BLaER1 treated with 17β-estradiol and CSF1 and Interleukin-3, amounts not matched to agents 10 nM and 100 nM (cell line): ENCODE results near the gene RAD23A.
A peak's percentile ranks its signal among the peaks of the same experiment; 100 is the strongest.

Experiments used
- H3K27ac ChIP-seq, 11 experiments: shearing (Covaris generic); formaldehyde crosslinking; 2 replicates each; pipeline ENCODE4 v1.8.1; 2022
- H3K27me3 ChIP-seq, 11 experiments: shearing (Covaris generic); formaldehyde crosslinking; 2 replicates each; pipeline ENCODE4 v1.8.1; 2022
- H3K36me3 ChIP-seq, 11 experiments: shearing (Covaris generic); formaldehyde crosslinking; 2 replicates each; pipeline ENCODE4 v1.8.1; 2022
- H3K4me1 ChIP-seq, 10 experiments: shearing (Covaris generic); formaldehyde crosslinking; 2 replicates each; pipeline ENCODE4 v1.8.1; 2022
- H3K4me2 ChIP-seq, 11 experiments: shearing (Covaris generic); formaldehyde crosslinking; 2 replicates each; pipeline ENCODE4 v1.8.1; 2022
- H3K4me3 ChIP-seq, 10 experiments: shearing (Covaris generic); formaldehyde crosslinking; 2 replicates each; pipeline ENCODE4 v1.8.1; 2022
- H3K9ac ChIP-seq, 11 experiments: shearing (Covaris generic); formaldehyde crosslinking; 2 replicates each; pipeline ENCODE4 v1.8.1; 2022
- H3K9me3 ChIP-seq, 11 experiments: shearing (Covaris generic); formaldehyde crosslinking; replicated peaks in 1 of 11; 2 replicates each; pipeline ENCODE4 v1.8.1; 2022
- H4K20me1 ChIP-seq, 11 experiments: shearing (Covaris generic); formaldehyde crosslinking; 2 replicates each; pipeline ENCODE4 v1.8.1; 2022
- Cebpa-rat ChIP-seq, 11 experiments: shearing (Covaris generic); IDR thresholded peaks; 2 replicates each; pipeline ENCODE4 v1.8.1; 2022

RAD23A gene

GRCh38 chr19:12936582-12936981 lies 9.1 kb upstream of the RAD23A start:
- TF ChIP-seq Cebpa-rat (IDR thresholded peaks at IDR 0.05), result no peak
- H3K4me3 ChIP-seq, result peak overlapping the region in 9 of 10 experiments; percentile 84 to 100 (median 98); a peak in 16 of 20 replicates
- H3K27ac ChIP-seq, result peak overlapping the region; percentile 82 to 99 (median 97); a peak in 21 of 22 replicates
- H3K9ac ChIP-seq, result peak overlapping the region; percentile 88 to 100 (median 98); a peak in 21 of 22 replicates
- peak overlapping the region; percentile 78 to 99 (median 92) for H3K4me2 ChIP-seq
- H4K20me1 ChIP-seq, result peaks cover 33 to 46% (median 42%) of the 10 kb centered on the region in 11 experiments
- peaks cover 55 to 66% (median 61%) of the 10 kb centered on the region in 10 experiments for H3K4me1 ChIP-seq
- H3K9me3 ChIP-seq, result no peaks in the 10 kb centered on the region
- H3K36me3 ChIP-seq, result peaks cover 26 to 36% (median 31%) of the 10 kb centered on the region in 11 experiments
- no peaks in the 10 kb centered on the region for H3K27me3 ChIP-seq

DNA sequence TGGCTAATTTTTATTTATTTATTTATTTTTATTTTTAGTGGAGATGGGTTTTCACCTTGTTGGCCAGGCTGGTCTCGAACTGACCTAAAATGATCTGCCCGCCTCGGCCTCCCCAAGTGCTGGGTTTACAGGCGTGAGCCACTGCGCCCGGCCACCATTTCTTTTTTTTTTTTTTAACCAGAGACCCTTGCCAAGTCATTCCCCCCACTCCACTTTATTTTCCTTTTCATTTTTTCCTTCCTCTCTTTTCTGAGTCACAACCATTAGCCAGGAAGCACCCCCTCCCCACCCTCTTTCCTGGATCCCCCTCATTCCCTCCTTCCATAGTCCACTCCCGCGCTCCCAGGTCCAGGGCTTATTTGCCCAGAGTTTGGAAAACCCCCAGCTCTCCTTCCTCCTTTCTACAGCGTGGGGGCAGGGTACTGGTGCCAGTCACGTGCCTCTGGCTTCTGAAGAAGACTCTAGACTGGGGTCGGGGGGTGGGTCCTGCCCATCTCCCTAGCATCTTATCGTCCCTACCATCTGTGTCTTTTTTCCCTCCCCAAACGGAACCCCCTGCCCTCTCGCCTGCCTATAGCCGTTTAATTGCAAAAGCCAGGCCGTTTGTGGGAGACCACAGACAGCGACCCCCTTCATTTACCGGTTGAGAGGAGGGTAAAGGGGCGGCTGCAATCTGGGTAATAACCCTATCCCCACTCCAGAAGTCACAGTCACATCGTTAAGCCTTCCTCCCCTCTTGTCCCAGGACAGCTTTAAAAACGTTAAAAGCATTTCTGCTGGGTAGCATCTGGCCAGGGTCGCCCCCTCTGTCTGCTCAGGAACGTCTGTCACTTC lies 8.4 kb upstream of the RAD23A start:
- Histone ChIP-seq H3K9ac (peak overlapping the region; percentile 88 to 100 (median 98)), H3K4me2 (peak overlapping the region; percentile 78 to 99 (median 92)), H3K36me3 (peaks cover 33 to 36% (median 34%) of the 10 kb centered on the region in 11 experiments), H3K27me3 (no peaks in the 10 kb centered on the region), H3K9me3 (no peaks in the 10 kb centered on the region), H3K4me3 (peak overlapping the region; percentile 84 to 100 (median 97)), H3K27ac (peak overlapping the region; percentile 82 to 99 (median 97)), H3K4me1 (peaks cover 55 to 65% (median 61%) of the 10 kb centered on the region in 10 experiments), H4K20me1 (peaks cover 38 to 46% (median 44%) of the 10 kb centered on the region in 11 experiments)
- TF ChIP-seq Cebpa-rat (IDR thresholded peaks at IDR 0.05), result peak in 2 of 11 experiments; percentile 25 to 51; a peak in 1 of 22 replicates

GRCh38 chr19:12937927-12938778 lies 7.5 kb upstream of the RAD23A start, which contains the start of gene CALR:
CALR (plus strand) TSS chr19:12938609; CDS start chr19:12938680, 71 bp downstream.
- H4K20me1 ChIP-seq, result peaks cover 44 to 47% (median 47%) of the 10 kb centered on the region in 11 experiments
- H3K4me1 ChIP-seq, result peaks cover 60 to 69% (median 65%) of the 10 kb centered on the region in 10 experiments
- H3K9me3 ChIP-seq, result no peaks in the 10 kb centered on the region
- peak within 1 kb of the TSS; percentile 84 to 100 (median 97) for H3K4me3 ChIP-seq
- TF ChIP-seq Cebpa-rat (IDR thresholded peaks at IDR 0.05), result no peak
- H3K27me3 ChIP-seq, result no peaks in the 10 kb centered on the region
- peaks cover 41 to 44% (median 43%) of the 10 kb centered on the region in 11 experiments for H3K36me3 ChIP-seq
- peak within 1 kb of the TSS; percentile 92 to 99 (median 97) for H3K27ac ChIP-seq
- peak within 1 kb of the TSS; percentile 92 to 99 (median 97) for H3K4me2 ChIP-seq
- H3K9ac ChIP-seq, result peak within 1 kb of the TSS; percentile 96 to 100 (median 99)

- Histone ChIP-seq H3K4me3 (peak overlapping the region; percentile 84 to 100 (median 97)), H3K27me3 (no peaks in the 10 kb centered on the region), H3K9ac (peak overlapping the region; percentile 96 to 100 (median 99)), H3K36me3 (peaks cover 49 to 53% (median 51%) of the 10 kb centered on the region in 11 experiments), H3K9me3 (no peaks in the 10 kb centered on the region), H3K4me1 (peaks cover 64 to 72% (median 69%) of the 10 kb centered on the region in 10 experiments), H4K20me1 (peaks cover 51 to 55% (median 54%) of the 10 kb centered on the region in 11 experiments), H3K27ac (peak overlapping the region; percentile 92 to 99 (median 97)), H3K4me2 (peak overlapping the region; percentile 85 to 99 (median 97))
- no peak for TF ChIP-seq Cebpa-rat (IDR thresholded peaks at IDR 0.05)
Measured at GRCh38 chr19:12938779-12939601, 6.7 kb upstream of the RAD23A start.

GRCh38 chr19:12939975-12940423 lies 5.7 kb upstream of the RAD23A start:
- Histone ChIP-seq H3K4me3 (peak overlapping the region; percentile 84 to 100 (median 97)), H3K9me3 (no peaks in the 10 kb centered on the region), H3K4me1 (peaks cover 63 to 78% (median 72%) of the 10 kb centered on the region in 10 experiments), H3K27me3 (no peaks in the 10 kb centered on the region), H3K4me2 (peak overlapping the region; percentile 85 to 99 (median 97)), H3K9ac (peak overlapping the region; percentile 96 to 100 (median 99)), H3K27ac (peak overlapping the region; percentile 92 to 99 (median 97); a peak in 20 of 22 replicates), H4K20me1 (peaks cover 57 to 65% (median 63%) of the 10 kb centered on the region in 11 experiments), H3K36me3 (peaks cover 59 to 63% (median 61%) of the 10 kb centered on the region in 11 experiments)
- TF ChIP-seq Cebpa-rat (IDR thresholded peaks at IDR 0.05), result no peak

- Histone ChIP-seq H3K9me3 (no peaks in the 10 kb centered on the region), H3K27me3 (no peaks in the 10 kb centered on the region), H3K4me1 (peaks cover 63 to 77% (median 75%) of the 10 kb centered on the region in 10 experiments), H3K27ac (peak overlapping the region in 10 of 11 experiments; percentile 92 to 99 (median 97); a peak in 15 of 22 replicates), H3K36me3 (peaks cover 62 to 66% (median 63%) of the 10 kb centered on the region in 11 experiments), H3K4me2 (peak overlapping the region; percentile 85 to 99 (median 97)), H4K20me1 (peaks cover 57 to 70% (median 66%) of the 10 kb centered on the region in 11 experiments), H3K4me3 (peak overlapping the region; percentile 84 to 100 (median 97)), H3K9ac (peak overlapping the region; percentile 96 to 100 (median 99))
- TF ChIP-seq Cebpa-rat (IDR thresholded peaks at IDR 0.05), result no peak
Measured at GRCh38 chr19:12940897-12941296, 4.8 kb upstream of the RAD23A start.

GRCh38 chr19:12943437-12944044 lies 2.1 kb upstream of the RAD23A start:
- Histone ChIP-seq H3K27ac (peak overlapping the region in 3 of 11 experiments; percentile 13 to 32 (median 23); a peak in 3 of 22 replicates), H3K9ac (peak overlapping the region; percentile 12 to 66 (median 46); a peak in 18 of 22 replicates), H3K36me3 (peaks cover 75 to 84% (median 81%) of the 10 kb centered on the region in 11 experiments), H3K27me3 (no peaks in the 10 kb centered on the region), H3K4me3 (peak overlapping the region in 5 of 10 experiments; percentile 27 to 100 (median 36); a peak in 7 of 20 replicates), H3K4me2 (peak overlapping the region; percentile 46 to 99 (median 97)), H3K4me1 (peaks cover 64 to 79% (median 75%) of the 10 kb centered on the region in 10 experiments), H4K20me1 (peaks cover 57 to 87% (median 72%) of the 10 kb centered on the region in 11 experiments), H3K9me3 (no peaks in the 10 kb centered on the region)
- TF ChIP-seq Cebpa-rat (IDR thresholded peaks at IDR 0.05), result no peak
